CD4-positive, alpha-beta T cell treated with Interleukin-4 for 4 hours (primary cell): ENCODE results near the gene CDHR1.
"Not testable (repeated sequence)": the region's sequence is repeated elsewhere in the genome, so short reads cannot be mapped to it uniquely, and the experiment has no call there.

Source experiments
- DNase-seq: peaks from one replicate; pipeline ENCODE4 v3.0.0-alpha.2; 2020

Gene CDHR1

DNA sequence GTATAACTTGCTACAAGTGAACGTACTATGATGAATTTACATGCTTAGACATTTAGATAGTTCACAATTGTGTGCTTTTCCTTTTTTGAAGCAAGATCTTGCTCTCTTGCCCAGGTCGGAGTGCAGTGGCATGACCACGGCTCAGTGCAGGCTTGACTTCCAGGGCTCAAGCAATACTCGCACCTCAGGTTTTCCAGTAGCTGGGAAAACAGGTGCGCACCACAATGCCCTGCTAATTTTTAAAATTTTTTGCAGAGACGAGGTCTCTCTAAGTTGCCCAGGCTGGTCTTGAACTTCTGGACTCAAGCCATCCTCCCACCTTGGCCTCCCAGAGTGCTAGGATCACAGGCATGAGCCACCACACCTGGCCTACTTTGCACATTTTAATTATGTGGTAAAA lies 18.9 kb upstream of the CDHR1 start:
- no peak for DNase-seq

DNA sequence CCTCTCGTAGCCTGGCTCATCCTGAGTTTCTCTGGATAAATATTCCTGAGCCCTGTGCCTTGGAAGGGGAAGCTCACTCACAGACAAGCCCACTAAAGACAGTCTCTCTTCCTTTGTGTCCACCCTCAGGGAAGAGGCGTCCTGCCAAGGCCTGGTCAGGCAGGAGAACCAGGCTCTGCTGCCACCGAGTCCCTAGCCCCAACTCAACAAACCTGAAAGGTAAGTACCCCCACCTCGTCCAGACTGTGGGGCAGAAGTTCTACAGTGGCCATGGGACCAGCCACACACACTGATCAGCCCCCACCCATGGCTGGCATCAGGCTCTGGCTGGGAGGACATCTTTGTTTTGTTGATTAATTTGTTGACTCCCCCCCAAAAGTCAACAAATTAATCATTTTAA lies 18.0 kb upstream of the CDHR1 start:
- DNase-seq, result no peak

- no peak for DNase-seq
Observed at GRCh38 chr10:84176836-84177474, 17.4 kb upstream of the CDHR1 start.

DNA sequence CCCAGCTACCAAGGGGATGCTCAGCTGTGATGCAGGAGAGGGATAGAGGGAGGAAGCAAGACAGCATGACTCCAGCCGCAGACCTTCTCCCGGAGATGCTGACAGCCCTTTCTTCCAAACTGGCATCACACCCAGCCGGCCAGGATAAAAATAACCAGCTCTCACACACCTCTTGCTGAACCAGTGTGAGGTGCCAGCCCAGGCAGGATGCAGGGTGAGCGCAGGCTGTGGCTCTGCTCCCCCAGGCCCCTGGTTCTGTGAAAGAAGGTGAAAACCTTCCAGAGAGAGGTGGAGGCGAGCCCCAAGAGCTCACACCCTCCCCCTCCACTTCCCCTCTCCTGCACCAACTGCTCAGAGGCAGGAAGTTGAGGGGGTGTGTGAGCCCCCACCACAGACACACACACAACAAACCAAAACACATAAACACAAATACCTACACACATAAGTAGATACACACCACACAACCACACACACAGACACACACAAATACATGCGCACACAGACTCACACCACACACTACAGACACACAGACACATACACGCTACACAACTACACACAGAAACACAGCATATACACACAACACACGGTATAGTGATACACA lies 16.7 kb upstream of the CDHR1 start:
- peak; percentile 69 for DNase-seq

GRCh38 chr10:84178160-84178609 lies 16.2 kb upstream of the CDHR1 start:
- no peak for DNase-seq

- peak; percentile 50 for DNase-seq
Observed at GRCh38 chr10:84179059-84179710, 15.2 kb upstream of the CDHR1 start.

DNA sequence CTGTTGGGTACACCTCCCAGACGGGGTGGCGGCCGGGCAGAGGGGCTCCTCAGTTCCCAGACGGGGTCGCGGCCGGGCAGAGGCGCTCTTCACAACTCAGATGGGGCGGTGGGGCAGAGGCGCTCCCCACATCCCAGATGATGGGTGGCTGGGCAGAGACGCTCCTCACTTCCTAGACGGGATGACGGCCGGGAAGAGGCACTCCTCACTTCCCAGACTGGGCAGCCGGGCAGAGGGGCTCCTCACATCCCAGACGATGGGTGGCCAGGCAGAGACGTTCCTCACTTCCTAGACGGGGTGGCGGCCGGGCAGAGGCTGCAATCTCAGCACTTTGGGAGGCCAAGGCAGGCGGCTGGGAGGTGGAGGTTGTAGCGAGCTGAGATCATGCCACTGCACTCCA lies 14.0 kb upstream of the CDHR1 start:
- not testable (repeated sequence) for DNase-seq

GRCh38 chr10:84181631-84182030 lies 12.7 kb upstream of the CDHR1 start:
- DNase-seq, result no peak

GRCh38 chr10:84184517-84184916 lies 9.8 kb upstream of the CDHR1 start:
- DNase-seq, result no peak

DNA sequence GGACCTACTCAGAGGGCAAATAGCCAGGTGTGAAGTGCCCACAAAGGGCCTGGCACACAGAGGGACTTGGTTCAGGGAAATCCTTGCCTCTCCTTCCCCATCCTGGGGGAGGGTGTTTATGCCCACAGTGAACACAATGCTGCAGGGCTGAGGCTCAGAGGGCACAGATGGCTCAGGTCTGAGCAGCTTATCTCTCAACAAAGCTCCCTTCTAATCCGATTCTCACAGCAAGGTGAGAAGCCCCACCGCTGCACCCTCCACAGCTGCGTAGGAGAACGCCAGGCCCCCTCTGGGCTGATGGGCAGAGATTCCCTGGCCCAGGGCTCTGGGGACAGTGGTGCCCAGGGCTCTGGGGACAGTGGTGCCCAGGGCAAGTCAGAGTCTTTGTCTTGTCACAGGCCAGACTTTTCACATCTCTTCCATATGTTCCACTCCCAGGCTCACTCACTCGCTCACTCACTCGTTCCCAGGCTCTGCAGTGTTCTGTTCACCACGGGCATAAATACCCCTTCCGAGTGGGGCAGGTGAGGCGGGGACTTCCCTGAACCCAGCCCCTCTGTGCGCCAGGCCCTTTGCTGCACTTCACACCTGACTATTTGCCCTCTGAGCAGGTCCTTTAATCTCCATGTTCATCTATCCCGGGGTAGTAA lies 8.7 kb upstream of the CDHR1 start:
- DNase-seq, result no peak

DNA sequence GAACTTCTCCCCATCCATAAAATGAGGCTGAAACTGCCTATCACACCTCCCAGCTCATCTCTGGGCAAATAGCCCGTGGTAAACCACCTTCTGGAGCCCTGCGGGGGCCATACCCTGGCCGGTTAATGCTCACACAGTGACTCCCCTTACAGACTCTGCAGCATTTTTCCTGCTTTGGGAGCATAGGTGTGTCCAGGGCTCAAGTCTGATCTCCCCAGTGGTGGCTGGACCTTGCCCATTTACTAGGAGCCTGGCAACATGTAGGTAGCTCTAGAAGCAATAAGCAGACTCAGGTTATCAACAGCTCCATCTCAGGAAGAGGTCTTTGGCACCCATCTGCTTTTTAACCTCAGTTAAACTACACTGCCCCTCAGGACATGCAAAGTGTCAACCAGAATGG lies 5.5 kb upstream of the CDHR1 start:
- DNase-seq, result no peak

- DNase-seq, result no peak
Observed at GRCh38 chr10:84190621-84191020, 3.7 kb upstream of the CDHR1 start.

DNA sequence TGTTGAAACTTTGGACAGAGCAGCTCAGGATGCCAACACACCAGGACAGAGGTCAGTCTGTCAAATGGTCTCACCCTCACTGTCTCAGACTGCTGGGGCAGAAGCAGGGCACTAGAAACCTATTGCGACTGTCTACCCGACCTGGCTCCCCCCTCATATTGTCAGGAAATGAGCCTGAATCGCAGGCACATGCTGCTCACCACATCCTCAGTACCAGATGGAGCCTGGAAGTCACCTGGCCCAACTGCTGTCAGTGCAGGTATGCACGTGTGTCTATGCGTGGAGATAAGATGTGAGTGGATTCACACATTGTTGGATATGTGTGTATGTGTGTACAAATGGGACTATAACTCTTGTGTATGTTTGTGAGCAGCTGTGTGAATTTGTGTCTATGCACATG lies 3.2 kb upstream of the CDHR1 start:
- DNase-seq, result peak; percentile 16

DNA sequence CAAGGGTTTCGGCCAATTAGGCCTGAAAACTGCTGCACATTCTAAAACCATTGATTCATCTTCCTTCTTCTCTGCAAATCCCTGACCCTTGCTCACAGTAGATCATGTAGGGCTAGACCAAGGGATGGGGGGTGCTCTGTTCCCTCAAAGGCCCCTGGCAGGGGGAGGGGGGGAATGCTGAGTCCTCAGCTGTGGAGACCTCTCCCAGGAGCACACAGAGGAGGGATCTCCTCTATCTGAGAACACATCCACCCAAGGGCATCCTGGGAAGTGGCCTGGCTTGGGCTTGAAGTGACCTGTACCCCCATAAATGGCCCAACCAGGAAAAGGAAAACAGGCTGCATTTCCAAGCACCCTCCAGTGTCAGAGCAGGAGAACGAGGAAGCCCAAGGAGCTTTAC lies 1.0 kb upstream of the CDHR1 start:
- DNase-seq, result no peak

- no peak for DNase-seq
Observed at GRCh38 chr10:84193846-84194423, 402 bp upstream of the CDHR1 start.

GRCh38 chr10:84195044-84195830 lies 900 bp downstream of the CDHR1 start:
- DNase-seq, result no peak

GRCh38 chr10:84196083-84196482 lies 1.7 kb downstream of the CDHR1 start:
- no peak for DNase-seq

GRCh38 chr10:84196941-84197340 lies 2.6 kb downstream of the CDHR1 start:
- DNase-seq, result no peak

GRCh38 chr10:84197643-84198042 lies 3.3 kb downstream of the CDHR1 start:
- DNase-seq, result no peak

- no peak for DNase-seq
Observed at GRCh38 chr10:84198206-84198915, 4.0 kb downstream of the CDHR1 start.

DNA sequence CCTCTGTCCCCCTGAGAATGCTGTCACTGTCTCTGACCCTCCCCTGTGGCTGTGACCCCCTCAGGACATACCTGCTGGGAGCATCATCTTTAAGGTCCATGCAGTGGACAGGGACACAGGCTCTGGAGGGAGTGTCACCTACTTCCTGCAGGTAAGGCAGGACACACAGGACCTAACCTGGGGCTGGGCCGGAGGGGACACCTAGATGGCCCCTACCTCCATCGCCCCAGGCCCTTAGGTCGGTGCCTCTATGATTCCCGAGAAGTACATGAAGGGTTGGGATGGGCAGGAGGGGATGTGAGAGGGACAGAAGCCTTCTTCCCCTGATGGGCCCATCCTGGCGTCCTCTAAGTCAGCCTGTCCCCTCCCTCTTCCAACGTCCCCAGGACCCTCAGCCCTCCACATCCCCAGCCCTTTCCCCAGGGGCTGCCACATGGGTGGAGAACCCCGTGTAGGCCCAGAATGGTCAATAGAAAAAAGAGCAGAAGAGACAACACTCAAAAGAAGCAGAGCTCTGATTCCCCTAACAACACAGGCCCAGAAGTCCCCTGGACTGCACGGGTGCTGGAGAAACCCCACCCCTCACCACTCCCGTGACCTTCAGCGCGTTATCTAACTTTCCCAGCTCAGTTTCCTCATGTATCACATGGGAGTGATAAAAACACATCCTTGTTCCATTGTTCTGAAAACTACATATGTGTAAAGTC lies 6.4 kb downstream of the CDHR1 start:
- no peak for DNase-seq

- DNase-seq, result no peak
Observed at GRCh38 chr10:84201244-84201606, 6.9 kb downstream of the CDHR1 start.
